SKM-1 treated with dmso at 0.1 percent for 144 hours (cell line): ENCODE results near the gene DNMT1.
"Not testable (repeated sequence)": the region's sequence is repeated elsewhere in the genome, so short reads cannot be mapped to it uniquely, and the experiment has no call there.

Experiments used
- DNase-seq: peaks from one replicate; lab custom pipeline; 2025; ENCODE audit not compliant: unreplicated experiment; lab: John Stamatoyannopoulos, UW

DNMT1 gene

GRCh38 chr19:10222201-10222890 lies 27.6 kb upstream of the DNMT1 start:
- DNase-seq = peak; percentile 58

- no peak for DNase-seq
Observed at GRCh38 chr19:10220695-10221094, 25.9 kb upstream of the DNMT1 start.

GRCh38 chr19:10219678-10220077 lies 24.9 kb upstream of the DNMT1 start:
- peak; percentile 10 for DNase-seq

- DNase-seq = no peak
Observed at GRCh38 chr19:10217085-10217484, 22.3 kb upstream of the DNMT1 start.

- DNase-seq = no peak
Observed at GRCh38 chr19:10214784-10215183, 20.0 kb upstream of the DNMT1 start.

- no peak for DNase-seq
Observed at GRCh38 chr19:10211691-10212090, 16.9 kb upstream of the DNMT1 start.

- no peak for DNase-seq
Observed at GRCh38 chr19:10211061-10211460, 16.3 kb upstream of the DNMT1 start.

GRCh38 chr19:10209315-10209714 lies 14.6 kb upstream of the DNMT1 start:
- DNase-seq = no peak

- DNase-seq = no peak
Observed at GRCh38 chr19:10207026-10207425, 12.3 kb upstream of the DNMT1 start.

- no peak for DNase-seq
Observed at GRCh38 chr19:10206226-10206885, 11.6 kb upstream of the DNMT1 start.

GRCh38 chr19:10205636-10206035 lies 10.9 kb upstream of the DNMT1 start:
- no peak for DNase-seq

GRCh38 chr19:10203686-10204085 lies 8.9 kb upstream of the DNMT1 start:
- DNase-seq = no peak

GRCh38 chr19:10201176-10201575 lies 6.4 kb upstream of the DNMT1 start:
- no peak for DNase-seq

- DNase-seq = not testable (repeated sequence)
Observed at GRCh38 chr19:10200101-10200500, 5.3 kb upstream of the DNMT1 start.

- peak; percentile 18 for DNase-seq
Observed at GRCh38 chr19:10198889-10199644, 4.3 kb upstream of the DNMT1 start.

- DNase-seq = no peak
Observed at GRCh38 chr19:10195199-10195519, 406 bp upstream of the DNMT1 start.

- DNase-seq = no peak
Observed at GRCh38 chr19:10193790-10194499, 808 bp downstream of the DNMT1 start.

- DNase-seq = no peak
Observed at GRCh38 chr19:10192922-10193321, 1.8 kb downstream of the DNMT1 start.

GRCh38 chr19:10191347-10191746 lies 3.4 kb downstream of the DNMT1 start:
- DNase-seq = no peak

- no peak for DNase-seq
Observed at GRCh38 chr19:10190026-10190425, 4.7 kb downstream of the DNMT1 start.

GRCh38 chr19:10189616-10190015 lies 5.1 kb downstream of the DNMT1 start:
- no peak for DNase-seq

- no peak for DNase-seq
Observed at GRCh38 chr19:10187315-10187714, 7.4 kb downstream of the DNMT1 start.
